HepG2 (cell line): ENCODE measurements around the gene CLASRP. TPM values are rescaled to one million over a fixed set of nuclear protein-coding genes. Genes with fewer than 3 reads are reported as not detected.

Experiments used
- CC2D1A ChIP-seq: sonication (generic); formaldehyde crosslinking; IDR thresholded peaks from 2 replicates; pipeline ENCODE4 v1.8.1; 2023; ENCODE audit warnings: mild to moderate bottlenecking, missing genetic modification reagents
- HCFC1 ChIP-seq: fragments of 150-350 bp; IDR thresholded peaks from 2 replicates; pipeline ENCODE4 v1.6.1; 2014; ENCODE audit warnings: low read depth, low read length
- HOXD1 ChIP-seq: sonication (generic); formaldehyde crosslinking; IDR thresholded peaks from 2 replicates; pipeline ENCODE4 v1.5.0; 2020; ENCODE audit warnings: missing genetic modification reagents
- KDM5B ChIP-seq: sonication (generic); formaldehyde crosslinking; IDR thresholded peaks from 2 replicates; pipeline ENCODE4 v1.4.0; 2020; ENCODE audit warnings: missing genetic modification reagents, mild to moderate bottlenecking, borderline replicate concordance
- NR3C1 ChIP-seq: sonication (generic); formaldehyde crosslinking; IDR thresholded peaks from 2 replicates; pipeline ENCODE4 v1.4.0; 2020; ENCODE audit warnings: missing genetic modification reagents
- TCF12 ChIP-seq, 2 experiments: fragments of 450-650 bp in 1 of 2; sonication (generic) in 1 of 2; formaldehyde crosslinking in 1 of 2; IDR thresholded peaks; 2 replicates each; pipeline versions ENCODE4 v1.6.1 to v1.8.0; 2017 to 2022; ENCODE audit warnings: antibody characterized with exemption in 1 of 2, mild to moderate bottlenecking in 1 of 2, missing genetic modification reagents in 1 of 2, moderate library complexity in 1 of 2
- ZFY ChIP-seq: sonication (generic); formaldehyde crosslinking; IDR thresholded peaks from 2 replicates; pipeline ENCODE4 v1.4.0; 2020; ENCODE audit warnings: missing genetic modification reagents
- ZIK1 ChIP-seq: sonication (generic); formaldehyde crosslinking; IDR thresholded peaks from 2 replicates; pipeline ENCODE4 v1.5.0; 2020; ENCODE audit warnings: mild to moderate bottlenecking, low read depth, missing genetic modification reagents, borderline replicate concordance
- ZNF136 ChIP-seq: sonication (generic); formaldehyde crosslinking; IDR thresholded peaks from 2 replicates; pipeline ENCODE4 v1.8.1; 2022; ENCODE audit warnings: low read depth, mild to moderate bottlenecking, moderate library complexity, missing genetic modification reagents
- ZNF580 ChIP-seq: IDR thresholded peaks from 2 replicates; pipeline ENCODE4 v1.6.1; 2016; ENCODE audit warnings: low read depth, borderline replicate concordance
- polyA plus RNA-seq, 8 experiments: library from polyadenylated mRNA; depleted of rRNA in 3 of 8; stranded (reverse) in 7 of 8; unstranded in 1 of 8; fragments of >200 nt; fragmentation: Illumina TruSeq in 4 of 8; extraction: Trizol in 4 of 8; gene quantifications; 2 replicates each; pipeline versions ENCODE4 v1.2.1 to v1.2.3, GENCODE V29; 2011 to 2016; ENCODE audit warnings: low read depth in 4 of 8, missing spikeins in 1 of 8, mixed read lengths in 1 of 8; ENCODE audit not compliant: insufficient read depth in 1 of 8
- total RNA-seq, 5 experiments: library from RNA; depleted of rRNA; stranded (reverse); fragments of >200 nt; fragmentation: Illumina TruSeq; extraction: Trizol; gene quantifications; 2 replicates each; pipeline ENCODE4 v1.2.3, GENCODE V29; 2016; ENCODE audit warnings: low read depth in 1 of 5
- TF ChIP-seq, protein P1 (sequence below): IDR thresholded peaks from 2 replicates; pipeline ENCODE4 v1.6.1; 2016
- TF ChIP-seq, protein P2 (sequence below): sonication (generic); formaldehyde crosslinking; IDR thresholded peaks from 2 replicates; pipeline ENCODE4 v1.4.0; 2020; ENCODE audit warnings: missing genetic modification reagents
- TF ChIP-seq, protein P3 (sequence below): sonication (generic); formaldehyde crosslinking; IDR thresholded peaks from 2 replicates; pipeline ENCODE4 v1.4.0; 2020; ENCODE audit warnings: missing genetic modification reagents, mild to moderate bottlenecking, borderline replicate concordance
- TF ChIP-seq, protein P4 (sequence below): sonication (generic); formaldehyde crosslinking; IDR thresholded peaks from 2 replicates; pipeline ENCODE4 v1.9.0; 2021; ENCODE audit warnings: missing genetic modification reagents, borderline replicate concordance
- TF ChIP-seq, protein P5 (sequence below): sonication (generic); formaldehyde crosslinking; IDR thresholded peaks from 2 replicates; pipeline ENCODE4 v1.5.0; 2020; ENCODE audit warnings: missing genetic modification reagents

Gene CLASRP
- total and polyA plus RNA-seq, 2 of the 13 experiments (the other 11 are each of a cell fraction or from before 2014, with no cell fraction given) = 32.0 to 51.4 TPM

DNA sequence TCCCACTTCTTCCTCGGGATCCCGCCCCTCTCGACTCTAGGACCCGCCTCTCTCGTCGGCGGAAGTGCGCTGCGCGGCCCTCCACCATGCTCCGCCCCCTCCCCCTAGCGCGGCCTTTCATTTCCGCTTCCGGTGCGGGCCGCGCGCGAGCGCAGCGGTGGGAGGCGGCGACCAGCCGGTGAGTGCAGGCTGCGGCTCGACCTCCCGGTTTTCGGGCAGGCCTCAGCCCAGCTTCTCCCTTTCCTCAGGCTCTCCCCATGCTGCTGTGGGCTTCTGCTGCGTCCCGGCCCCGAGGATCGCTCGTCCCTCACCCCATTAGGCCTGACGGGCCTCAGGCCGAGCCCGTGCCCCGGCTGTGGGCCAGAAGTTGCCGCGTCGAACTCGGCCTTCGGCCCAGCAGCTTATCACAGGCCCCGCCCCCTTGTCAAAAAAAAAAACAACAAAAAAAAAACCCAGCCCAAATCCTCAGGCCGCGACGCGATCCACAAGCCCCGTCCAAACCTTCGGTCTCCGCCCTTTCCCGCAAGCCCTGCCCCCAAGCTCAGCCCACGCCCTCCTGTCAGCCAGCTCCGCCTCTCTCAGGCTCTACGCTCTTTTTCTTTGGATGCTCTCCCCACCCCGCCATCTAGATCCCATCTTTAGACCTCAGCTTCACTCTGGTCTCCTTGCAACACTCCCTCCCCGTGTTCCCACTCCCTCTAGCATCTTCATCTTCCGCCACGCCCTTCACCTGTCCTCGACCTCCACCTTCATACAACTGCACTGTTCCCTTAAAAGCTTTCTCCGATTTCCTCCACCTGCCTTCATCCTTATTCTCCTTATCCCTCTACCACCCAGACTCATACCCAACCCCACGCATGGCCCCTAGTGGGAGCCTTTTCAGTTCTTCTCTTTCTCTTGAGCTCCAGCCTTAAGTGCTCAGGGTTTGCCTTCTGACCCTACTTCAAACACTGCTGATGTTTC lies at the start of gene CLASRP (continued):
- TF ChIP-seq, protein P1, sequence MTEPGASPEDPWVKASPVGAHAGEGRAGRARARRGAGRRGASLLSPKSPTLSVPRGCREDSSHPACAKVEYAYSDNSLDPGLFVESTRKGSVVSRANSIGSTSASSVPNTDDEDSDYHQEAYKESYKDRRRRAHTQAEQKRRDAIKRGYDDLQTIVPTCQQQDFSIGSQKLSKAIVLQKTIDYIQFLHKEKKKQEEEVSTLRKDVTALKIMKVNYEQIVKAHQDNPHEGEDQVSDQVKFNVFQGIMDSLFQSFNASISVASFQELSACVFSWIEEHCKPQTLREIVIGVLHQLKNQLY = no peak
- TF ChIP-seq, protein P2, sequence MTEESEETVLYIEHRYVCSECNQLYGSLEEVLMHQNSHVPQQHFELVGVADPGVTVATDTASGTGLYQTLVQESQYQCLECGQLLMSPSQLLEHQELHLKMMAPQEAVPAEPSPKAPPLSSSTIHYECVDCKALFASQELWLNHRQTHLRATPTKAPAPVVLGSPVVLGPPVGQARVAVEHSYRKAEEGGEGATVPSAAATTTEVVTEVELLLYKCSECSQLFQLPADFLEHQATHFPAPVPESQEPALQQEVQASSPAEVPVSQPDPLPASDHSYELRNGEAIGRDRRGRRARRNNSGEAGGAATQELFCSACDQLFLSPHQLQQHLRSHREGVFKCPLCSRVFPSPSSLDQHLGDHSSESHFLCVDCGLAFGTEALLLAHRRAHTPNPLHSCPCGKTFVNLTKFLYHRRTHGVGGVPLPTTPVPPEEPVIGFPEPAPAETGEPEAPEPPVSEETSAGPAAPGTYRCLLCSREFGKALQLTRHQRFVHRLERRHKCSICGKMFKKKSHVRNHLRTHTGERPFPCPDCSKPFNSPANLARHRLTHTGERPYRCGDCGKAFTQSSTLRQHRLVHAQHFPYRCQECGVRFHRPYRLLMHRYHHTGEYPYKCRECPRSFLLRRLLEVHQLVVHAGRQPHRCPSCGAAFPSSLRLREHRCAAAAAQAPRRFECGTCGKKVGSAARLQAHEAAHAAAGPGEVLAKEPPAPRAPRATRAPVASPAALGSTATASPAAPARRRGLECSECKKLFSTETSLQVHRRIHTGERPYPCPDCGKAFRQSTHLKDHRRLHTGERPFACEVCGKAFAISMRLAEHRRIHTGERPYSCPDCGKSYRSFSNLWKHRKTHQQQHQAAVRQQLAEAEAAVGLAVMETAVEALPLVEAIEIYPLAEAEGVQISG (CRISPR knock-in tag) = peak; percentile 76; the same call in 1 of the 2 replicates
- 0 out of 2 replicates have a peak, but pooled peaks have one; percentile 35 for TF ChIP-seq ZNF136
- TF ChIP-seq HCFC1 = peak; percentile 39; the same call in 1 of the 2 replicates
- peak; percentile 44; the same call in 1 of the 2 replicates for TF ChIP-seq ZNF580 (CRISPR knock-in tag)
- TF ChIP-seq, protein P3, sequence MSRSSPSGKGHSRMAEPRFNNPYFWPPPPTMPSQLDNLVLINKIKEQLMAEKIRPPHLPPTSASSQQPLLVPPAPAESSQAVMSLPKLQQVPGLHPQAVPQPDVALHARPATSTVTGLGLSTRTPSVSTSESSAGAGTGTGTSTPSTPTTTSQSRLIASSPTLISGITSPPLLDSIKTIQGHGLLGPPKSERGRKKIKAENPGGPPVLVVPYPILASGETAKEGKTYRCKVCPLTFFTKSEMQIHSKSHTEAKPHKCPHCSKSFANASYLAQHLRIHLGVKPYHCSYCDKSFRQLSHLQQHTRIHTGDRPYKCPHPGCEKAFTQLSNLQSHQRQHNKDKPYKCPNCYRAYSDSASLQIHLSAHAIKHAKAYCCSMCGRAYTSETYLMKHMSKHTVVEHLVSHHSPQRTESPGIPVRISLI (CRISPR knock-in tag) = peak; percentile 94
- TF ChIP-seq KDM5B = peak; percentile 84; the same call in 1 of the 2 replicates
- TF ChIP-seq TCF12 (IDR thresholded peaks at IDR 0.05) = no peak
- 0 out of 2 replicates have a peak, but pooled peaks have one; percentile 45 for TF ChIP-seq TCF12 (CRISPR knock-in tag; IDR thresholded peaks at IDR 0.05)
- TF ChIP-seq CC2D1A = no peak
- TF ChIP-seq, protein P4, sequence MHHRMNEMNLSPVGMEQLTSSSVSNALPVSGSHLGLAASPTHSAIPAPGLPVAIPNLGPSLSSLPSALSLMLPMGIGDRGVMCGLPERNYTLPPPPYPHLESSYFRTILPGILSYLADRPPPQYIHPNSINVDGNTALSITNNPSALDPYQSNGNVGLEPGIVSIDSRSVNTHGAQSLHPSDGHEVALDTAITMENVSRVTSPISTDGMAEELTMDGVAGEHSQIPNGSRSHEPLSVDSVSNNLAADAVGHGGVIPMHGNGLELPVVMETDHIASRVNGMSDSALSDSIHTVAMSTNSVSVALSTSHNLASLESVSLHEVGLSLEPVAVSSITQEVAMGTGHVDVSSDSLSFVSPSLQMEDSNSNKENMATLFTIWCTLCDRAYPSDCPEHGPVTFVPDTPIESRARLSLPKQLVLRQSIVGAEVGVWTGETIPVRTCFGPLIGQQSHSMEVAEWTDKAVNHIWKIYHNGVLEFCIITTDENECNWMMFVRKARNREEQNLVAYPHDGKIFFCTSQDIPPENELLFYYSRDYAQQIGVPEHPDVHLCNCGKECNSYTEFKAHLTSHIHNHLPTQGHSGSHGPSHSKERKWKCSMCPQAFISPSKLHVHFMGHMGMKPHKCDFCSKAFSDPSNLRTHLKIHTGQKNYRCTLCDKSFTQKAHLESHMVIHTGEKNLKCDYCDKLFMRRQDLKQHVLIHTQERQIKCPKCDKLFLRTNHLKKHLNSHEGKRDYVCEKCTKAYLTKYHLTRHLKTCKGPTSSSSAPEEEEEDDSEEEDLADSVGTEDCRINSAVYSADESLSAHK (CRISPR knock-in tag) = 0 out of 2 replicates have a peak, but pooled peaks have one; percentile 34
- TF ChIP-seq HOXD1 (CRISPR knock-in tag) = peak; percentile 77; the same call in 1 of the 2 replicates
- peak; percentile 78; the same call in 1 of the 2 replicates for TF ChIP-seq ZIK1 (CRISPR knock-in tag)
- peak; percentile 99 for TF ChIP-seq ZFY (CRISPR knock-in tag)
- TF ChIP-seq, protein P5, sequence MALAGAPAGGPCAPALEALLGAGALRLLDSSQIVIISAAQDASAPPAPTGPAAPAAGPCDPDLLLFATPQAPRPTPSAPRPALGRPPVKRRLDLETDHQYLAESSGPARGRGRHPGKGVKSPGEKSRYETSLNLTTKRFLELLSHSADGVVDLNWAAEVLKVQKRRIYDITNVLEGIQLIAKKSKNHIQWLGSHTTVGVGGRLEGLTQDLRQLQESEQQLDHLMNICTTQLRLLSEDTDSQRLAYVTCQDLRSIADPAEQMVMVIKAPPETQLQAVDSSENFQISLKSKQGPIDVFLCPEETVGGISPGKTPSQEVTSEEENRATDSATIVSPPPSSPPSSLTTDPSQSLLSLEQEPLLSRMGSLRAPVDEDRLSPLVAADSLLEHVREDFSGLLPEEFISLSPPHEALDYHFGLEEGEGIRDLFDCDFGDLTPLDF = peak; percentile 76
- TF ChIP-seq NR3C1 (CRISPR knock-in tag) = no peak
